A673 (cell line): ENCODE results near the gene FNDC1. TPM values are rescaled to one million over a fixed set of nuclear protein-coding genes. Genes with fewer than 3 reads are reported as not detected.

Experiments
- BruUV-seq: library from RNA; stranded (reverse); fragments of 400-500 nt; replicated peaks from 2 replicates; lab custom pipeline; 2021; lab: Mats Ljungman, UMichigan
- CTCF ChIA-PET: fragments of 300-600 bp; sonication (Branson Sonifier 250); formaldehyde crosslinking; loops from one replicate; lab custom pipeline; 2022; ENCODE audit warnings: antibody characterized with exemption; lab: Charles Lee
- POLR2A ChIA-PET: fragments of 300-600 bp; sonication (Branson Sonifier 250); formaldehyde crosslinking; loops from one replicate; lab custom pipeline; 2022; ENCODE audit warnings: antibody characterized with exemption; ENCODE audit not compliant: low non-redundant PET; lab: Charles Lee
- DNase-seq: peaks from one replicate; pipeline ENCODE4 v3.0.0-alpha.2; 2015; ENCODE audit warnings: low spot score
- H3K27ac ChIP-seq: fragments of 200-600 bp; sonication (generic); 2 replicates; pipeline ENCODE4 v1.5.1; 2016; ENCODE audit warnings: mixed run types, low read depth, mild to moderate bottlenecking, mixed read lengths, antibody characterized with exemption, low read length; ENCODE audit not compliant: poor library complexity, severe bottlenecking
- H3K27me3 ChIP-seq: fragments of 200-600 bp; sonication (generic); replicated peaks from 2 replicates; pipeline ENCODE4 v1.6.1; 2017; ENCODE audit warnings: mixed run types, low read depth, mild to moderate bottlenecking, mixed read lengths, antibody characterized with exemption, low read length; ENCODE audit not compliant: insufficient read depth, poor library complexity
- H3K36me3 ChIP-seq: fragments of 200-600 bp; sonication (generic); 2 replicates; pipeline ENCODE4 v1.6.1; 2016; ENCODE audit warnings: mixed run types, mild to moderate bottlenecking, mixed read lengths, antibody characterized with exemption, low read length; ENCODE audit not compliant: insufficient read depth, poor library complexity, severe bottlenecking
- H3K4me1 ChIP-seq: fragments of 200-600 bp; sonication (generic); 2 replicates; pipeline ENCODE4 v1.6.1; 2017; ENCODE audit warnings: mixed run types, mild to moderate bottlenecking, mixed read lengths, antibody characterized with exemption, low read length; ENCODE audit not compliant: insufficient read depth, poor library complexity, severe bottlenecking
- H3K4me3 ChIP-seq: fragments of 200-600 bp; sonication (generic); 2 replicates; pipeline ENCODE4 v1.5.1; 2016; ENCODE audit warnings: low read depth, mixed run types, mild to moderate bottlenecking, mixed read lengths, low read length; ENCODE audit not compliant: poor library complexity, severe bottlenecking
- H3K9me3 ChIP-seq: fragments of 200-600 bp; sonication (generic); 2 replicates; pipeline ENCODE4 v1.6.1; 2016; ENCODE audit warnings: mixed run types, low read depth, mild to moderate bottlenecking, mixed read lengths, antibody characterized with exemption, low read length; ENCODE audit not compliant: poor library complexity, severe bottlenecking
- CTCF ChIP-seq: fragments of 300-800, 200-600 bp; sonication (generic); conservative IDR thresholded peaks from 2 replicates; pipeline ENCODE4 v1.5.1; 2017; ENCODE audit warnings: low read depth, mild to moderate bottlenecking, antibody characterized with exemption, low read length, moderate library complexity, mixed read lengths
- EZH2 ChIP-seq: fragments of 200-600 bp; sonication (generic); IDR thresholded peaks from 2 replicates; pipeline ENCODE4 v1.6.1; 2017; ENCODE audit warnings: borderline replicate concordance, low read depth, mild to moderate bottlenecking, mixed read lengths, antibody characterized with exemption, low read length; ENCODE audit not compliant: poor library complexity, severe bottlenecking
- intact Hi-C: fragments of 100-400 bp; cut with micrococcal nuclease; formaldehyde crosslinking; loops from one replicate; pipeline ENCODE4 v1.10.0; 2022; ENCODE audit not compliant: unreplicated experiment
- total RNA-seq: library from RNA; stranded (reverse); gene quantifications from 2 replicates; pipeline ENCODE4 v1.2.3, GENCODE V29; 2021

FNDC1 gene
- total RNA-seq, 1 experiment from 2014 or later: not detected

GRCh38 chr6:159152782-159153181 is 16.4 kb upstream of the FNDC1 start:
- BruUV-seq: no TSS peak
- peaks cover 8% of the 10 kb centered on the region for H3K9me3 ChIP-seq
- CTCF ChIA-PET: no interaction called here
- no peak overlapping the region for H3K4me3 ChIP-seq
- POLR2A ChIA-PET: no interaction called here
- no peaks in the 10 kb centered on the region for H3K4me1 ChIP-seq
- H3K36me3 ChIP-seq: no peaks in the 10 kb centered on the region
- intact Hi-C loops: no loop called here
- TF ChIP-seq CTCF (no peak), EZH2 (no peak)
- H3K27me3 ChIP-seq: no peaks in the 10 kb centered on the region
- DNase-seq: no peak
- no peak overlapping the region for H3K27ac ChIP-seq

GRCh38 chr6:159155679-159156078 is 13.5 kb upstream of the FNDC1 start:
- Histone ChIP-seq H3K27ac (no peak overlapping the region), H3K36me3 (no peaks in the 10 kb centered on the region), H3K27me3 (no peaks in the 10 kb centered on the region), H3K9me3 (peaks cover 8% of the 10 kb centered on the region), H3K4me3 (no peak overlapping the region), H3K4me1 (no peaks in the 10 kb centered on the region)
- no TSS peak for BruUV-seq
- intact Hi-C loops: no loop called here
- TF ChIP-seq EZH2: no peak
- no peak for TF ChIP-seq CTCF
- DNase-seq: no peak
- POLR2A ChIA-PET: no interaction called here
- CTCF ChIA-PET: no interaction called here

- ChIA-PET POLR2A (no interaction called here), CTCF (no interaction called here)
- intact Hi-C loops: no loop called here
- Histone ChIP-seq H3K36me3 (no peaks in the 10 kb centered on the region), H3K4me1 (no peaks in the 10 kb centered on the region), H3K27ac (no peak overlapping the region), H3K27me3 (no peaks in the 10 kb centered on the region), H3K9me3 (peaks cover 8% of the 10 kb centered on the region), H3K4me3 (no peak overlapping the region)
- no peak for TF ChIP-seq EZH2
- no peak for TF ChIP-seq CTCF
- DNase-seq: no peak
- BruUV-seq: no TSS peak
Measured at GRCh38 chr6:159156089-159156488, 13.1 kb upstream of the FNDC1 start.
